Thymus (tissue), 11 donors: ENCODE results near the gene ACBD6. TPM values are rescaled to one million over a fixed set of nuclear protein-coding genes. Genes with fewer than 3 reads are reported as not detected.

ENCODE experiments used
- DNase-seq, 9 donors: peaks; one replicate each; pipeline ENCODE4 v3.0.0-alpha.2; 2013; ENCODE audit warnings: low spot score in 9 of 9, low read depth in 6 of 9, missing footprints in 1 of 9
- H3K27ac ChIP-seq, 2 donors: one replicate each; pipeline ENCODE4 v1.5.1; 2013; ENCODE audit warnings: control low read depth in 1 of 2, low read depth in 1 of 2, low read length in 1 of 2, mild to moderate bottlenecking in 1 of 2, moderate library complexity in 1 of 2
- H3K27me3 ChIP-seq, 2 donors: one replicate each; pipeline ENCODE4 v1.5.1; 2013; ENCODE audit warnings: low read length in 1 of 2; ENCODE audit not compliant: control insufficient read depth in 2 of 2, insufficient read depth in 1 of 2
- H3K36me3 ChIP-seq, 2 donors: one replicate each; pipeline ENCODE4 v1.5.1; 2013; ENCODE audit warnings: low read length in 1 of 2, mild to moderate bottlenecking in 1 of 2, moderate library complexity in 1 of 2; ENCODE audit not compliant: control insufficient read depth in 2 of 2, insufficient read depth in 2 of 2
- H3K4me1 ChIP-seq, 2 donors: one replicate each; pipeline ENCODE4 v1.5.1; 2013; ENCODE audit warnings: low read length in 2 of 2; ENCODE audit not compliant: control insufficient read depth in 2 of 2, insufficient read depth in 2 of 2
- H3K4me3 ChIP-seq, 2 donors: one replicate each; pipeline ENCODE4 v1.5.1; 2013; ENCODE audit warnings: low read length in 2 of 2, control low read depth in 1 of 2, mild to moderate bottlenecking in 1 of 2
- H3K9me3 ChIP-seq, 2 donors: one replicate each; pipeline ENCODE4 v1.5.1; 2013; ENCODE audit warnings: low read length in 1 of 2, mild to moderate bottlenecking in 1 of 2; ENCODE audit not compliant: control insufficient read depth in 2 of 2, insufficient read depth in 1 of 2
- WGBS: extraction: QIAGEN DNeasy Blood & Tissue Kit; methylation state at CpG from one replicate; pipeline ENCODE4 v1.1.7; 2013; 5-methylcytosine and 5-hydroxymethylcytosine counted together
- polyA plus RNA-seq: library from polyadenylated mRNA; stranded (reverse); fragments of 200-250 nt; gene quantifications from one replicate; pipeline ENCODE4 v1.2.3, GENCODE V29; 2013
- total RNA-seq: library from RNA; stranded (reverse); fragments of 120-200 nt; gene quantifications from one replicate; pipeline ENCODE4 v1.2.4, GENCODE V29; 2013
- donor health status: healthy.

The ACBD6 gene
- total and polyA plus RNA-seq, 2 donors, result 35.0 to 48.7 TPM

DNA sequence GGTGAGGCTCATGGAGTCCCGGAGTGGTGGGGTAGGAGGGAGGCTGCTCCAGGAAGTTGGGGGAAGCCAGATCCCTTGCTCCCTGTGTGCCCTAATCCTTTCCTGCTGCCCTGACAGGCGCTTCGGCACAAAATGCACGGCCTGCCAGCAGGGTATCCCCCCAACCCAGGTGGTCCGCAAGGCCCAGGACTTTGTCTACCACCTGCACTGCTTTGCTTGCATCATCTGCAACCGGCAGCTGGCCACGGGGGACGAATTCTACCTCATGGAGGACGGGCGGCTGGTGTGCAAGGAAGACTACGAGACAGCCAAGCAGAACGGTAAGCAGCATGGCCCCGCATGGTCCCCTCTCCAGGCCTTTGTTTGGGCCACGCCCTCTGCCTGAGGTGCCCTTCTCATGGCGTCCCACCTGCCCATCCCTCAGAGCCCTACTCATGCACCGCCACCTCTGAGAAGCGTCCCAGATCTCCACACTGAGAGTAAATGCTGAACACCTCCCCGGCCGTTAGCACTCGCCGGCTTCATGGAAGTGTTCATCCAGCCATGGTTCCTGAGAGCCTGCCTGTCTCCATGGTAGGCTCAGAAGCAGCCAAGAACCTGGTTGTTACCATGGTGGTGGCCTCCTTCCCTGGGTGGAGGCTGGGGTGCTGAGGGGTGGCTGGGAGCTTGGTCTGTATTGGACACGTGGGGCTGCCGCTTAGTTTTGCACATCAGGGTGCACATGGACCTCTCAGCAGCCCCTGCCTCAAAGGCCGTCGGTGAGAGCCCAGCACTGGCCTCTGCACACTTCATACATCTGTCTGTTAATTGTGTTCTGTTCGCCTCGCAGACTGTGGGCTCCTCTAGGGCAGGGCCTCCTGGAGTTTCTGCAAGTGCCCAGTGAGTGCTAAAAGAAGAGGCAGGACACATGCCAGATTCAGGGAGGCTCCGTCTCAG lies 235.8 kb downstream of the ACBD6 start:
- 96% methylated on average over 28 of the region's 28 CpGs for whole genome bisulfite sequencing
- Histone ChIP-seq H3K4me3 (no peak overlapping the region), H3K4me1 (no peaks in the 10 kb centered on the region), H3K27me3 (peaks cover 0 to 5% of the 10 kb centered on the region in 2 donors), H3K27ac (no peak overlapping the region), H3K36me3 (no peaks in the 10 kb centered on the region), H3K9me3 (no peaks in the 10 kb centered on the region)
- no peak for DNase-seq

DNA sequence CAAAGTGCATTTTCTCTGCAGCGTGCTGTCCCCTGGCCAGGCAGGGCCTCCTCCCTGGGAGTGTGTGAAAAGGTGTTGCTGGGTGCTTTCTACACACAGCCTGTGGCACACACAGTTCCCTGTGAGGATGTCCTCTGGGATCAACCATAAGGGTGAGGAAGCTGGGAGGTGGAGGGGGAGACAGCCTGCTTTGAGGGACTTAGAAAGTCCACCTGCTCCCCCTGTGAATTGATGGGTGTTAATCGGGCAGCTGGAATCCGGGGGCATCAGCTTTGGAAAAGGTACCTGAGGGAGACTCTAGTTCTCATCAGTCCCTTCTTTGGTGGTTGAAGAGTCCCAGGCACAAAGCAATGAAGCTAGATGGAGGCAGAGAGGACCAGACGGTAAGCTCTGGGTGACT lies 236.5 kb downstream of the ACBD6 start:
- Histone ChIP-seq H3K36me3 (no peaks in the 10 kb centered on the region), H3K27me3 (peaks cover 0 to 7% of the 10 kb centered on the region in 2 donors), H3K9me3 (no peaks in the 10 kb centered on the region), H3K27ac (no peak overlapping the region), H3K4me1 (no peaks in the 10 kb centered on the region), H3K4me3 (no peak overlapping the region)
- 88% methylated on average over 4 of the region's 4 CpGs for WGBS
- no peak for DNase-seq

DNA sequence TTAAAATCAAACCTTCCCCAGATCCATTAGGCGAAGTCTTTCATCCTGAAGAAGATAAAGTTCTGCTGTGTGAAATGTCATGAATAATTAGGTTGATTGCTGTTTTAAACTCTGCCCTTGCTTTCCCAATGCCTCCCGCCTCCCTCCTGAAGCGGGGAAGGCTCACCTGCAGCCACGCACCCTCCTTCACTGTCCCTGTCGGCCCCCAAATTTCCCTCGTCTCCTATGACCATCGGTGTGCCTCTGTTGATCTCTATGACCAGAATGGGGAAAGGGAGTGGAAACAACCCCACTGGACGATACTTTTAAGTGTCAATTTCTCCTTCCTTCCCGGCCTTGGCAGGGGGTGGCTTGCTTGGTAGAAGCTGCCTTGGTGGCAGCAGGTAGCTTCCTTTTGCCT lies 237.2 kb downstream of the ACBD6 start:
- Histone ChIP-seq H3K27ac (no peak overlapping the region), H3K36me3 (no peaks in the 10 kb centered on the region), H3K27me3 (peaks cover 0 to 7% of the 10 kb centered on the region in 2 donors), H3K4me1 (no peaks in the 10 kb centered on the region), H3K9me3 (no peaks in the 10 kb centered on the region), H3K4me3 (no peak overlapping the region)
- WGBS, result 90% methylated on average over 9 of the region's 9 CpGs
- no peak for DNase-seq

DNA sequence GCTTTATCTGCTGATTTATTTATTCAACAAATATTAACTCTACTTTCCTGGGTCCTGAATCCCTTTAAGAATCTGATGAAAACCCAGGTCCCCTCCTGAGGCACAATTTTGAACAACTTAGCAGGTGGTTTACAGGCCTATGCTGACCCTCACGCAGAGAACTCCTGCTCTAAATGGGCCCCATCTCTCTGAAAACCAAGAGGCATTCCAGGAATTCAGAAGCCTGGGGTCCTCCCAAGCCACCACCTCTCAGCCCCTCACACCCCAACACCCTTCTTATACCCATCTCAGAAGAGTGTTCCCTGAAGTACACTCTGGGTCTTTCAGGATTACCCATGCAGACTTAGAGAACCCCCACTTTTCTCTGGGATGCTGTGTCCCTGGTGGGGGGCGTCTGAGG lies 237.8 kb downstream of the ACBD6 start:
- H3K27ac ChIP-seq, result no peak overlapping the region
- H3K9me3 ChIP-seq, result no peaks in the 10 kb centered on the region
- 70% methylated on average over 2 of the region's 2 CpGs for WGBS
- H3K27me3 ChIP-seq, result peaks cover 0 to 8% of the 10 kb centered on the region in 2 donors
- H3K36me3 ChIP-seq, result no peaks in the 10 kb centered on the region
- no peaks in the 10 kb centered on the region for H3K4me1 ChIP-seq
- no peak for DNase-seq
- H3K4me3 ChIP-seq, result no peak overlapping the region

GRCh38 chr1:180262628-180263488 lies 239.5 kb downstream of the ACBD6 start:
- Histone ChIP-seq H3K4me1 (no peaks in the 10 kb centered on the region), H3K27me3 (peaks cover 0 to 18% of the 10 kb centered on the region in 2 donors), H3K9me3 (no peaks in the 10 kb centered on the region), H3K4me3 (no peak overlapping the region), H3K36me3 (no peaks in the 10 kb centered on the region), H3K27ac (no peak overlapping the region)
- no peak for DNase-seq
- 86% methylated on average over 12 of the region's 12 CpGs for WGBS

DNA sequence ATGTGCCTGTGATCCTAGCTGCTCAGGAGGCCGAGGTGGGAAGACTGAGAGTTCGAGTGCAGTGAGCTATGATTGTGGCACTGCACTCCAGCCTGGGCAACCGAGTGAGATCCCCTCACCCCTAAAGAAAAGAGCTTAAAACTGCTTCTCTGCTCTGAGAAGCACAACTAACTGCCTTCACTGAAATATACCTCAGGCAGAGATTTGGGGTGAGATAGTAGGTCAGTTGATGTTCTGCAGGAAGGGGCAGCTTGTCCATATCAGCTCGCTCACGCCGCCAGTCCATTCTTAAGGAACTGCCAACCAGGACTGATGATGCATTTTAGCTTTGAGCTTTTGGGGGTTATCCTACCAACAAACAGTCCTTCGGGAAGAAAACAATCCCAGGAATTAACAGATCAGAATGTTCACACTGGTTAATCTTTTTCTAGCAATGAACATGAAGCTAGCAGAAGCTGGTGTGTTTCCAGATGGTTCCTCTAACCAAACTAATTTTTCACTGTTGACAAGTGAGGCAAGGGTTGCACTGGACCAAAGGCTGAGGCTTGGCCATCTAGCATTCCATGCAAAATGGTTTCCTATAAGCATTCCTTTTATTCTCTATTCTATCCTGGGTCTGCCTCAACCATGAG lies 240.7 kb downstream of the ACBD6 start:
- Histone ChIP-seq H3K27ac (no peak overlapping the region), H3K27me3 (peaks cover 0 to 18% of the 10 kb centered on the region in 2 donors), H3K4me3 (no peak overlapping the region), H3K4me1 (no peaks in the 10 kb centered on the region), H3K36me3 (no peaks in the 10 kb centered on the region), H3K9me3 (no peaks in the 10 kb centered on the region)
- DNase-seq, result no peak
- WGBS, result 88% methylated on average over 7 of the region's 7 CpGs

- Histone ChIP-seq H3K4me3 (no peak overlapping the region), H3K9me3 (no peaks in the 10 kb centered on the region), H3K4me1 (no peaks in the 10 kb centered on the region), H3K27me3 (peaks cover 0 to 18% of the 10 kb centered on the region in 2 donors), H3K36me3 (no peaks in the 10 kb centered on the region), H3K27ac (no peak overlapping the region)
- 92% methylated on average over 10 of the region's 10 CpGs for WGBS
- DNase-seq, result no peak
Observed at GRCh38 chr1:180261030-180261429, 241.3 kb downstream of the ACBD6 start.

DNA sequence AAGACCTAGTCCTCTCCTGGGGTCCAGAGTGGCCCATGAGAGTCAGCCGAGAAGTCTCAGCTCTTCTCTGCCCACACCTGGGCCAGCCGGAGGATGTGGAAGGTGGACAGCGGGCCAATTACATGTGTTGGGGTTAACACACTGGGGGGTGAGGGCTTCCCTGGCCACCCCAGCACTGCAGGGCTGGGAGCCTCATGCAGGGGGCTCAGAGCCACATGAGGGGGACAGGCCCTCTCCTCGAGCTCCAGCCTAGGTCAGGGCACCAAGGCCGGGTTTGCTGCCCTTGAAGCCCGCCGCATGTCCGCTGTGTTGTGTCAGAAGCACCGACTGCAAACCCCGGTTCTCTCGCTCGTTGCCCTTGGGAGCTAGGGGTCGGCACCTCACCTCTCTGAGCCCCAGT lies 241.8 kb downstream of the ACBD6 start:
- no peak for DNase-seq
- no peaks in the 10 kb centered on the region for H3K9me3 ChIP-seq
- no peak overlapping the region for H3K4me3 ChIP-seq
- H3K4me1 ChIP-seq, result no peaks in the 10 kb centered on the region
- no peak overlapping the region for H3K27ac ChIP-seq
- H3K36me3 ChIP-seq, result no peaks in the 10 kb centered on the region
- peaks cover 0 to 18% of the 10 kb centered on the region in 2 donors for H3K27me3 ChIP-seq
- WGBS, result 94% methylated on average over 13 of the region's 13 CpGs
